HG02840 (cell line): ENCODE measurements around the gene PROM2.
"Not testable (repeated sequence)": the region's sequence is repeated elsewhere in the genome, so short reads cannot be mapped to it uniquely, and the experiment has no call there.

Experiments
- ATAC-seq: cut with Tn5 transposase; IDR thresholded peaks from one replicate; pipeline ENCODE4 v1.9.1; 2021; ENCODE audit warnings: mild to moderate bottlenecking, moderate library complexity, moderate number of reproducible peaks; ENCODE audit not compliant: unreplicated experiment, low FRiP score

The PROM2 gene

DNA sequence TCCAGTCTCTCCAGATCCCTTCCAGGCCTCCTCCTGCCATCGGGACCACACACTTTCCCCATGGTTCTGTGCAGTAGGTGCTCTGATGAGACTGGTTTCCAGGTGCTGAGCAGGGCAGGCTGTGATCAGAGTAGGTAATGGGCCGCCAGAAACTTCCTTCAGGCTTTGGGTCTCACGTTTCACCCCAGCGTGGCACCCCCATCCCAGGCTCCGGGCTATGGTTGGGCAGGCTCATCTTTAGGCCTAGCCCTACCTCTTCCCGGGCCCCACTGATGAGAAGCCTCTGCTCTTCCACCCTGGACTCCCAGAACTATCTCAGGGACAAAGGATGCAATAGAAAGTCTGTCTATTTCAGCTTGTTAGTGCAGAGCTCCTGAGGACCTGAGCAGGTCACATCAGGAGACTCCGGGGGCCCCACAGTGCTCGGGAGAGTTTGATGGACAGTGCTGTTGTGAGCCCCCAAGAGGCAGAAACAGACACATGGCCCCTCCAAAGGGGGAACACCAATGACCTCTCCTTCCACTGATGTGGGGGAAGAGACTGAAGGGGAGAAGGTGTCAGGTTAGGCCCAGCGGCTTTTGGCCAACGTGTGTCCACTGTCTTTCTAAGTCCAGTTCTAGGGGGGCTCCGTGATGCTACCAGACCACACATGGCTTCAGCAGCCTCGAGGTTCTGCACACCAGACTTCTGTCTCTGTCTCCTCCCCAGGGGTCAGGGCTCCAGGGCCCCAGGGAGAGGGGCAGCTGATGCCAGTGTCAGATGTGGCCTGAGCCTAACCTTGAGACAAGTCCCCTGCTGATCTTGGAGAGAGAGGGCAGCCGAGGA is 5.8 kb upstream of the PROM2 start:
- no peak for ATAC-seq

DNA sequence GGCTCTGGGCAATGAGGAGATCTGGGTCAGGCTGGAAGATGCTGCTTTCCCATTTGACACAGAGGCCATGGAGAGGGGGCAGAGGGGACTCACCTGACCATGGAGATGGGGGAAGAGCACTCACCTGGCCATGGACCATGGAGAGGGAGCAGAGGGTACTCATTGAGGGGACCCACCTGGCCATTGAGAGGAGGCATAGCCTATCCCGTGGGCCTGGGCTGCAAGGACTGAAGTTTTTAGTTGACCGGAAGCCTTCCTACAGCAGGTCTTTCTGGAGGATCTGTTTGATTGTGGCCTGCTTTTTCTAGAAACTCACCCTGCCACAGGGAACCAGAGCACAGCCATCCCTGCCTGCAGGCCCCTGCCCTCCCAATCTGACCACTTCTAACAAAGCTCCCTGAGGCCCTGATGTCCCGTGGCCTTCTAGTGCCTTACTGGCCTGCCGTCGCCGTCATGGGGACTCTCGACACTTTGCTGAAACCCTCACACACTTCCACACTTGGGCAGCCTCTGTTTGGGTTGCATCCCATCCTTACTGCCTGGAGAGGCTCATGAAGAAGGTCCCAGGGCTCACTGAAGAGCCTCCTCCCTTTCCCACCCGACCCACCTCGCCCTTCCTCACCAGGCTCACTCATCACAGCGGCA is 5.1 kb upstream of the PROM2 start:
- no peak for ATAC-seq

DNA sequence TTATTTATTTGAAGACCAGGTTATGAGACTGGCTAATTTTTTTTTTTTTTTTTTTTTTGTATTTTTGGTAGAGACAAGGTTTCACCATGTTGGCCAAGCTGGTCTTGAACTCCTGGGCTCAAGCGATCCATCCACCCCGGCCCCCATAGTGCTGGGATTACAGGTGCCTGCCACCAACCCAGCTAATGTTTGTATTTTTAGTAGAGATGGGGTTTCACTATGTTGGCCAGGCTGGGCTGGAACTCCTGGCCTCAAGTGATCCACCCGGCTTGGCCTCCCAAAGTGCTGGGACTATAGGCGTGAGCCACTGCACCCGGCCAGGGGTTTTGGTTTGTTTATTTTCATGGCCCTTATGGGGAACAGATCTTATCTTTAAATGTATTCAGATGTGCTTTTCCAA is 4.5 kb upstream of the PROM2 start:
- not testable (repeated sequence) for ATAC-seq

DNA sequence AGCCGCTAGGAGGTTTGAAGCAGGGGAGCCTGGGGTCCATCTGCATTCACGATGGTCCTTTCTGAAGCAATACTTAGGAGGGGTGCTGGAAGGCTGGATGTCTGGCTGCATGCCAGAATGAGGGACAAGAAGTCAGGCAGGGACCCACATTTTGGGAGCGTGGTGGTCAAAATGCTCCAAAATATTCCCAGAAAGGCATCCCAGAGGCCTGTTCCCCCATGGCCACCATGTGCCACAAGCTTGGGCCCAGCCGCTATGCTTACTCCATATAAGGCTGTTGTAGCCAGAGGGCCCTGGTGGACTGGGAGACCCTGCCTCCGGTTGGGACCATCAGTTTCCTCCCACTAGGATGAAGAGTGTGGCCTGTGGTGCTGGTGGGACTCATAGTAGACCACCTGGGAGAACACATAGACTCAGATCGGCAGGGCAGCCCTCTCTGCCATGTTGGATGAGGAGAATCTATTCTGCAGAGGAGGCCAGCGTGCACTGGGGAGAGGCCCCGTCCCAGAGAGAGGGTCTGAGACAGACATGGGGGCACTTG is 3.6 kb upstream of the PROM2 start:
- no peak for ATAC-seq

DNA sequence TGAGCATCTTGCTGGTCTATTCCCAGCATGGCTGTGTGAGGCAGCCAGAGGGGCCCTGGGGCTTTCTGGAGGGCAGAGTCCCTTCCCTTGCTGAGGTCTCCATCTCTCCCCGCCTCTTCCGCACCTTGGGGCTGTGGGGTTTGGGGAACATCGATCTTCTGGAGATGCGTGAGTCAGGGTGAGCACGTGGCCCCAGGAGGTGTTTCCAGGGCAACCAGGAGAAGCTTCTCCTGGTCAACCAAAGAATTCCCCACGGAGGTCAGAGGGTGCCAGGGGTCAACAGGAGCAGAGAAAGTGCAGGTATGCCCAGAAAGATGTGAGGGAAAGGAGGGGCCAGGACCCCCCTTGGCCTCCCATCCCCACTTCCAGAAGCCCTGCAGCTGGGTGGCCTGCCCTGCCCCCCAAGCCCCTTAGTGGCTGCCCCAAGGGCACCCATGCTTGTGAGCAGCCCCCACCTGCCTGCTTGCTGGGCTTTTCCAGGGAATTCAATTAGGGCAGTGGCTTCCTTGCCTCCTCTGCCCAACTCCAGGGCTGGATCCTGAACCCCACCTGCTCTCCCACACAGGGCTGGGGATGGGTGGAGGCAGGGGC is 2.8 kb upstream of the PROM2 start:
- no peak for ATAC-seq

DNA sequence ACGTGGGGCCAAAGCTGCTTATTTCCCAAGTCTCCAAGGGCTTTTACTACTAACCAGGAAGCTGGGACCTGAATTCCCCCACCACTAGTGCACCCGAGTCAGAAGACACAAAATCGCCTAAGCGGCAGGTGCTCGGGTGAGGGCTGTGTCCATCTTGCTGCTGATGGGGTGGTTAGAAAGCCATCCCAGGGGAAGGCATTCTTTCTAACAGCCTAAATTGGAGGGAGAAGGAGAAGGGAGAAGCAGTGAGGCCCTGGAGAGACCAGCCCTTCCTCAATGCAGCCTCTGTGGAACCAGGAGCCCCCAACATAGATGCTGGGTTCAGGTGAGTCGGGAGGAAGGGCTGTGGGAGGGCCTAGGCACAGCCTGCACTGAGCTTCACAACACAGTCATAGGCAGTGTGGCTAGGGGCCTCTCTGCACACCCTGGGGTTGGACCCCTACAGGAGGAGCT is 1.9 kb upstream of the PROM2 start:
- no peak for ATAC-seq

DNA sequence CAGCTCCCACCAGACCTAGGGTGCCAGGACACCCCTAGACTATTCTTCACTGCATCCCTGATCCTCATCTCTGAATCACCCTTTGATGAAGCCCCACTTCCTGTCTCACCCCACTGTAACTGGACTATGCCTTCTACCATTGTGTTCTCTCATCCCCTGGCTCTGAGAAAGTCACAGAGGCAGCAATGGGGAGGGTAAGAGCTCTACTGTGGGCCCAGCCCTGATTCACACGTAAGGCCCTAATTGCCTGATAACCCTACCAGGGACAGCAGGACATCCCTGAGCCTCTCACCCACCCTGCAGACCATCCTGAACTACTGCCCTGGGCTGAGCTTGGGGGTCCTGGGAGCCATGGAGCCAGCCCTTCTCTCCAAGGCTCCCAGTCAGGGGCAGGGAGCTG is 1.5 kb upstream of the PROM2 start:
- ATAC-seq: no peak

DNA sequence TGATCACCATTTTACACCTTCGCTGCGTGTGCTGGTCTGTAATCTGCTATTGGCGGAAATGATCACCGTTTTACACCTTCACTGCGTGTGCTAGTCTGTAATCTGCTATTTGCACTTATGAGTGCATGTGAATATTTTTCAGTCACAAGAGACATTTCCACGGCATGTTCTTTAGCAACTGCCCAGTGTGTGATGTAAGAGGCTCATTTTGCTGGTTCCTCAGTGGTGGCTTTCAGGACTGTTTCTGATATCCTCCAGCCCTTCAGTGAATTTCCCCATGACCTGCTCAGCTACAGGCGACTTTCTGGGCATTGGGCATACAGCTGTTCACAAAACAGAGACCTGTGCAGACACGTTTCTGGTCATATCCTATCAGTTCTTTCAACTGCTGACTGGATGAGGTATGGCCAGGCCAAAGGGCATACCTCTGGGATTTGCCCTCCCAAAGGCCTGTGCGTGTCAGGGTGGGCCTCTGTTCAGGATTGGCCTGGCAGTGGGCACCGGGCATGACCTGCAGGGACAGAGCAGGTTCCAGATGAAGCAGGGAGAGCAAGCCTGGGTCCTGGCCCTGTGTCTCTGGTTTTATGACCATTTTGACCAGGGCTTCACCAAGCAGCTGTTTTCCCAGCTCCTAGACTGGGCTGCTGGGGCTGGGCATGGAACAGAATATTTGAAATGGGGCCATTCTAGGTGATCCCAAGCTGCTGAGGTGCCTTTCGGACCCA is 521 bp upstream of the PROM2 start:
- ATAC-seq: no peak

DNA sequence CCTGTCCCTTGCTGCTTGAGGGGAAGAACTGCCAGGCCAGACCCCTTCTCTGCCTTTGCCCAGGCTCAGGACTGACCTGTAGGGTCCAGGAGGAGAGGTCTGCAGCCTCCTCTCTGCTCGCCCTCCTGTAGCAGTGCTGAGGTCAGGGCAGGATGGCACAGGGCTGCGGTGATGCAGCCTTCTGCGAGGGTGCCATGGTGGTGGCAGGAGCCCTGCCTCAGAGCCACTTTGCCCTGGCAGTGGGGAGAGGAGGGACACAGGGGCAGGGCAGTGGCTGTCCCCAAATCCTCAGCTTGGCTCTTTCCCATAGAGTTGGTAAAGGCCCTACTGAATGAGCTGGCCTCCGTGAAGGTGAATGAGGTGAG is 884 bp downstream of the PROM2 start:
- ATAC-seq: no peak

DNA sequence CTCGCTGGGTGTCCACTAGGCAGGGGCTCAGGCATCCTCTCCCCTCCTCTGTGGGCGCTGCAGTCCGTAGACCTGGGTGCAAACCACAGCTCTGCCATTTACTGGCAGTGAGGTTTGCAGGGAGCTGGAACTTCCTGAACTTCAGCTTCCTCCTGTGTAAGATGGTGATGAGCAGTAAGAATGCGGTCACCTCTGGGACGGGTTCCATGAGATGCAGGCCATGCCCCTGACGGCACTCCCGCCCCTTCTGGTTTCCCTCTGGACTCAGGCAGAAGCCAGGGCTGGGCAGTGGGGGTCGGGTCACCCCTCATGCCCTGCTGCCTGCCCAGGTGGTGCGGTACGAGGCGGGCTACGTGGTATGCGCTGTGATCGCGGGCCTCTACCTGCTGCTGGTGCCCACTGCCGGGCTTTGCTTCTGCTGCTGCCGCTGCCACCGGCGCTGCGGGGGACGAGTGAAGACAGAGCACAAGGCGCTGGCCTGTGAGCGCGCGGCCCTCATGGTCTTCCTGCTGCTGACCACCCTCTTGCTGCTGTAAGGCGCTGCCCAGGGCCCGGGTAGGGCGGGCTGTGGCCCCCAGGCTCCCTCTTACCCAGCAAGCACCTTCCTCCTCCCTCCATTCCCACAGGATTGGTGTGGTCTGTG is 1.5 kb downstream of the PROM2 start:
- ATAC-seq: no peak

DNA sequence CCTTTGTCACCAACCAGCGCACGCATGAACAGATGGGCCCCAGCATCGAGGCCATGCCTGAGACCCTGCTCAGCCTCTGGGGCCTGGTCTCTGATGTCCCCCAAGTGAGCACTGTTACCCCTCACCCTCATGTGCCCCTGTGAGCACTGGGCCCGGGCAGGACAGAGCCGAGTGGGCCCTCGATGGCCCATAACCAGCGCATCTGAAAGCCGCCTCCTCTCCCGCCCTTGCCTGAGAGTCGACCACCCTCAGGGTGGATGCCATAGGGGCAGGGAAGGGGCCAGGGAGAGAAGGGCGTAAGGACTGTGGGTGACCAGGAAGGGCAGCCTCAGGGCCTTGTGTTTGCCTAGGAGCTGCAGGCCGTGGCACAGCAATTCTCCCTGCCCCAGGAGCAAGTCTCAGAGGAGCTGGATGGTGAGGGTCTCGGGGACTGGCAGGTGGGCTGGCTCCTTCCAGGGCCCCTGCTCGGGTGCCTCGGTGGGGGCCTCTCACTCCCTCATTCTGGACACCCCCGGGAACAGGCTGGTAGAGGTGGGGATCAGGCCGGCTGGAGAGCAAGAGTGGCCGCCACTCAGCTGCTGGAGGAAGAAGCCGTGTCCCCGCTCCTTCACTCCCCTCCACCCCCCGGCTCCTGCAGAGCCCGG is 2.1 kb downstream of the PROM2 start:
- no peak for ATAC-seq

DNA sequence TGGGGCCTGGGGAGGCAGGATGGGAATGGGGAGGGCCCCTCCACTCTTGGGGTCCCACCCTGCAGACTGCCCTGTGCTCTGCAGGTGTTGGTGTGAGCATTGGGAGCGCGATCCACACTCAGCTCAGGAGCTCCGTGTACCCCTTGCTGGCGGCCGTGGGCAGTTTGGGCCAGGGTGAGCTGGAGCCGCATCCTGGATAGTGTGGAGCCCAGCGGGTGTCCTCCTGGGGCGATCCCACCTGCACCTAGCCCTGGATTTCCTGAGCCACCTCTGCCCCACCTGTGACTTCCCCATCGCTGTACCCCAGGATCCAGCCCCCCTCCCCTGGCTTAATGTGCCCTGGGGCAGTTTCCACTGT is 2.6 kb downstream of the PROM2 start:
- ATAC-seq: no peak

DNA sequence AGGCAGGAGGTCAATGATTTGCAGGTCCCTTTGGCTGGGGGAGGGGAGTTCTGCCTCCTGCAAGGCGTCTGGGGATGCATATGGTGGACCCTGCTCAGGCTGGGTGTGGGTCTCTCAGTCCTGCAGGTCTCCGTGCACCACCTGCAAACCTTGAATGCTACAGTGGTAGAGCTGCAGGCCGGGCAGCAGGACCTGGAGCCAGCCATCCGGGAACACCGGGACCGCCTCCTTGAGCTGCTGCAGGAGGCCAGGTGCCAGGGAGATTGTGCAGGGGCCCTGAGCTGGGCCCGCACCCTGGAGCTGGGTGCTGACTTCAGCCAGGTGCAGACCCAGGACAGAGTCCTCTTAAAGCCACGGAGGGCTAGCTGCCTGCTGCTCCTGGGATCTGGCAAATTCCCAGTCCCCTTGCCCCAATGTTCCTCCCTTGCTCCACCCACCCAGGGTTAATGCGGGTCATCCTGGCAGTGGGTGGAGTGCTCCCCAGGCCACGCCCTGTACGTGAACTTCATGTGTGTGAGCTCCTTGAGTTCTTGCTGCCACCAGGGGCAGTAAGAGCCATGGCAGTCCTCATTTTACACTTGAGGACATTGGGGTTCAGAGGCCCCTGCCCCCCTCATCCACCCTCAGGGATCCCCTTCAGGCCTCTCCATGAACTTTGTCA is 3.1 kb downstream of the PROM2 start:
- ATAC-seq: no peak

DNA sequence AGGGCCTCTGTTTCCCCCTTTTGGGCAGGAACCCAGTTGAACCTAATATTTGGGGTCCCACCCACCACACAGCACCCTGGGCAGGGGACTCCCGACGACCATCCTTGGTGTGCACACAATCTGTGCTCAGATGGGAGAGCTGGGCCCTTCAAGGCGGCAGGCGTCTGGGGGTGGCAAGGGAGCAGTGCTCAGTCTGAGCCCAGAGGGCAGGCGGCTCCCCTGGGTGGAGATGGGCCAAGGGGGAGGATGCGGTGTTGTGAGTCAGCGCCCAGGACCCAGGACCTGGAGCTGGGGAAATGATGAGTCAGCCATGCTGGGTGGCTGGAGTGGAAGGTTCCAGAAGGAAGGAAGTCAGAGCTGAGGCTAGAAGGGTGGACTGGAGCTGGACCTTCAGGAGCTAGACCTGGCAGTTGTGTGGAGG is 3.8 kb downstream of the PROM2 start:
- no peak for ATAC-seq

DNA sequence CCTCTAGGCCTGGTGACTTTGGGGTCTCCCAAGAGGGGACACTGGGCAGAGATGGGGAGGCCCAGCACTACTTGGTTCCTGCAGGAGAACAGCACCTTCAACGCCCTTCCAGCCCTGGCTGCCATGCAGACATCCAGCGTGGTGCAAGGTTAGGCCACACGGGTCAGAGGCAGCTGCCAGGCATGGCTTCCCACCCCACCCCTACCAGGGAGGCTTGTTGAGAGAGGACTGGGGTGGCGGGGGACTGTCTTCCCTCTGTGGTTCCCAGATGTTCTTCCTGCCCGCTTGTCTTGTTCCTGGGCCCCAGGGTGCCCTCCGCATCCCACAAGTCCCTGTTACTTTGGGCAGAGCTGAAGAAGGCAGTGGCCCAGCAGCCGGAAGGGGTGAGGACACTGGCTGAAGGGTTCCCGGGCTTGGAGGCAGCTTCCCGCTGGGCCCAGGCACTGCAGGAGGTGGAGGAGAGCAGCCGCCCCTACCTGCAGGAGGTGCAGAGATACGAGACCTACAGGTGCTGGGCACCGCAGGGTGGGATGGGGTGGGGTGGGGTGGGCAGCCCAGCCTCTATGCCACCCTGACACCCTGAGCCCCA is 4.5 kb downstream of the PROM2 start:
- ATAC-seq: no peak

DNA sequence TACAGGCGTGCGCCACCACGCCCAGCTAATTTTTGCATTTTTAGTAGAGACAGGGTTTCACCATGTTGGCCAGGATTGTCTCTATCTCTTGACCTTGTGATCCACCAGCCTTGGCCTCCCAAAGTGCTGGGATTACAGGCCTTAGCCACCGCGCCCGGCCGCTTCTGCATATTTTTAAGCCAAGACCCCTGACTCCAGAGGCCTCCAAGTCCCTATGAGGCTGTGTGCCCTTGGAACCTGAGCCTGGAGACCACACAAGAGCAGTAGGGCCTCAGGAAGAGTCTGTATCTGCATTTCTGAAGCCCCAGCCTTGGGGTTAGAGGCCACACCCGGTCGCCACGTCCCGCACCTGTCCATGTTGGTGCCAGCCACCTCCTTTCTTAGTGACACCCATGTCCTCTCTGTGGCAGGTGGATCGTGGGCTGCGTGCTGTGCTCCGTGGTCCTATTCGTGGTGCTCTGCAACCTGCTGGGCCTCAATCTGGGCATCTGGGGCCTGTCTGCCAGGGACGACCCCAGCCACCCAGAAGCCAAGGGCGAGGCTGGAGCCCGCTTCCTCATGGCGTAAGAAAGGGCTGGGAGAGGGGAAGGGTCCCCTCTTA is 5.3 kb downstream of the PROM2 start:
- no peak for ATAC-seq

DNA sequence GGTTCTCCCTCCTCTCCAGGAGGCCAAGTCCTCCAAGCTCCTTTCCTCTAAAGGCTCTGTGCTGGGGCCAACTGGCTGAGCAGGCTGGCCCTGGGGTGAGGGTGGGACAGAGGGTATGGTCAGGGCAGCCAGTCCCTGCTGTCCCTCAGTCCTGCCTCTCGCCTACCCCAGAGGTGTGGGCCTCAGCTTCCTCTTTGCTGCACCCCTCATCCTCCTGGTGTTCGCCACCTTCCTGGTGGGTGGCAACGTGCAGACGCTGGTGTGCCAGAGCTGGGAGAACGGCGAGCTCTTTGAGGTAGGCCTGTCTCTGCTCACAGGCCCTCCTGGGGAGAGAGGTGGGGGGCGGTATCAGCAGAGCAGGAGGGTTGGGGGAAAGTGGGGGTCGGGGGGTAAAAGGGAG is 6.8 kb downstream of the PROM2 start:
- ATAC-seq: no peak

DNA sequence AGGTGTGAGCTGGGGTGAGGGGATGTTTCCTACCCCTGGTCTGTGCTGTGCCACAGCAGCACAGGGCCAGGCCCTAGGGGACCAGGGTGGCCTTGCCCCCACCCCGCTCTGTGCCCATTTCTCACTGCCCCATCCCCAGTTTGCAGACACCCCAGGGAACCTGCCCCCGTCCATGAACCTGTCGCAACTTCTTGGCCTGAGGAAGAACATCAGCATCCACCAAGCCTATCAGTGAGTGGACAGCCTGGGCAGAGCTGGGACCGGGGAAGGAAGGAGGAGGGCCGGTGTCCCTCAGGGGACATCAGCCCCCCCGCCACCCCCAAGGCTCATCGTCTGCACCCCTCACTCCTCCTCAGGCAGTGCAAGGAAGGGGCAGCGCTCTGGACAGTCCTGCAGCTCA is 7.5 kb downstream of the PROM2 start:
- ATAC-seq: no peak

DNA sequence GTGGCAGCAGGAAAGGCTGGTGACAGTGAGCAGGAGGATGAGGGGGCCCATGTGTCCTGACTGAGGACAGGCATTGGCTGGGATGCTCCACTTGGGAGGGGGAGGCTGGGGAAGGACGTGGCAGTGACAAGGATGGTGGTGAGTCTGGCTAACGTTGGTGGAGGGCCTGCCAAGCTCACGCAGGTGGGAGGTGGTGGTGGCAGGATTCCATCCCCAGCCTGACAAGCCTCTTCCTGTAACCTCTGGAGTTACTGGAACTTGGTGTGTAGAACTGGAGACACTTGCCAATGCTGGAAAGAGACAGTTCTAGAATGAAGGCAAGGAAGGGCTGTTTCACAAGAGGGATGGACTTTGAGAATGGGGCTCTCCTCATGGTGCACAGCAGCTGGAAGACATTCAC is 8.2 kb downstream of the PROM2 start:
- no peak for ATAC-seq
